T-helper 1 cell (primary cell): Measurements from ENCODE around the gene HOXD4.

Source experiments
- DNase-seq, 5 donors: peaks; one replicate each; pipeline ENCODE4 v3.0.0-alpha.2; 2012 to 2020

Gene HOXD4

GRCh38 chr2:176114120-176114929, 37.0 kb upstream of the HOXD4 start:
- no peak for DNase-seq

- no peak for DNase-seq
Measured at GRCh38 chr2:176114930-176115625, 36.3 kb upstream of the HOXD4 start.

GRCh38 chr2:176115883-176116813, 35.2 kb upstream of the HOXD4 start, which contains the start of gene HOXD10:
TSS of gene HOXD10 (plus strand) at chr2:176116778. CDS start at chr2:176116834, 56 bp downstream.
- DNase-seq = no peak

GRCh38 chr2:176117162-176117822, 34.1 kb upstream of the HOXD4 start:
- no peak for DNase-seq

GRCh38 chr2:176117823-176118371, 33.5 kb upstream of the HOXD4 start:
- DNase-seq = no peak

GRCh38 chr2:176118601-176119339, 32.6 kb upstream of the HOXD4 start:
- no peak for DNase-seq

- no peak for DNase-seq
Measured at GRCh38 chr2:176120364-176121189, 30.8 kb upstream of the HOXD4 start.

- no peak for DNase-seq
Measured at GRCh38 chr2:176121190-176122051, 29.9 kb upstream of the HOXD4 start.

- no peak for DNase-seq
Measured at GRCh38 chr2:176122052-176122682, 29.2 kb upstream of the HOXD4 start.

GRCh38 chr2:176122683-176123410, 28.5 kb upstream of the HOXD4 start, which contains the start of gene HOXD9:
TSS of gene HOXD9 (plus strand) at chr2:176122719. CDS start at chr2:176122769, 50 bp downstream.
- no peak for DNase-seq

- DNase-seq = no peak
Measured at GRCh38 chr2:176123411-176124109, 27.8 kb upstream of the HOXD4 start.

GRCh38 chr2:176124110-176124946, 27.0 kb upstream of the HOXD4 start:
- DNase-seq = no peak

GRCh38 chr2:176124947-176125771, 26.2 kb upstream of the HOXD4 start:
- DNase-seq = no peak

- DNase-seq = no peak
Measured at GRCh38 chr2:176125772-176126054, 25.6 kb upstream of the HOXD4 start.

GRCh38 chr2:176126929-176127773, 24.2 kb upstream of the HOXD4 start:
- peak in 4 of 5 donors; percentile 32 to 73 (median 50) for DNase-seq
